Tibial nerve (tissue), 4 donors: ENCODE measurements around the gene BBS1. TPM values are rescaled to one million over a fixed set of nuclear protein-coding genes. Genes with fewer than 3 reads are reported as not detected.

Source experiments
- DNase-seq, 2 donors: peaks; one replicate each; pipeline ENCODE4 v3.0.0-alpha.2; 2019; ENCODE audit warnings: low spot score in 2 of 2
- H3K27ac ChIP-seq, 4 donors: fragments of 200-600 bp; sonication (generic) in 3 of 4; one replicate each; pipeline ENCODE4 v1.5.1; 2017 to 2019; ENCODE audit warnings: mild to moderate bottlenecking in 1 of 4
- H3K27me3 ChIP-seq, 2 donors: fragments of 200-600 bp; sonication (generic) in 1 of 2; one replicate each; pipeline versions ENCODE4 v1.5.1 to v1.6.0; 2017 to 2019
- H3K36me3 ChIP-seq, 3 donors: fragments of 200-600 bp; sonication (generic); one replicate each; pipeline ENCODE4 v1.5.1; 2018 to 2019
- H3K4me1 ChIP-seq, 4 donors: fragments of 200-600 bp; sonication (generic) in 3 of 4; one replicate each; pipeline ENCODE4 v1.5.1; 2017 to 2019
- H3K4me3 ChIP-seq, 4 donors: fragments of 200-600 bp; sonication (generic) in 3 of 4; one replicate each; pipeline ENCODE4 v1.5.1; 2017 to 2019; ENCODE audit warnings: mild to moderate bottlenecking in 1 of 4, moderate library complexity in 1 of 4
- H3K9me3 ChIP-seq, 4 donors: fragments of 200-600 bp; sonication (generic) in 3 of 4; one replicate each; pipeline ENCODE4 v1.5.1; 2017 to 2019
- EP300 ChIP-seq, 2 donors: sonication (generic); formaldehyde crosslinking; IDR thresholded peaks; one replicate each; pipeline ENCODE4 v1.6.1; 2017; ENCODE audit warnings: antibody characterized with exemption in 2 of 2, mild to moderate bottlenecking in 1 of 2
- POLR2A ChIP-seq, 2 donors: fragments of 450-650 bp; IDR thresholded peaks; one replicate each; pipeline ENCODE4 v1.6.1; 2017; ENCODE audit warnings: antibody characterized with exemption in 2 of 2, mild to moderate bottlenecking in 2 of 2, moderate library complexity in 2 of 2
- WGBS, 2 donors: methylation state at CpG; one replicate each; pipeline ENCODE4 v1.1.5; 2018; 5-methylcytosine and 5-hydroxymethylcytosine counted together
- total RNA-seq, 4 donors: library from RNA; depleted of rRNA; stranded (reverse); fragments of >200 nt; gene quantifications; one replicate each; pipeline ENCODE4 v1.1.0, GENCODE V29; 2016
- TF ChIP-seq, protein P1 (sequence below), 5 experiments: fragments of 200-600 bp in 3 of 5; fragments of 450-650 bp in 2 of 5; sonication (generic) in 3 of 5; IDR thresholded peaks; one replicate each; pipeline ENCODE4 v1.5.1; 2016 to 2019; ENCODE audit warnings: antibody characterized with exemption in 5 of 5, mild to moderate bottlenecking in 3 of 5, moderate library complexity in 2 of 5

BBS1 gene
- total RNA-seq, 4 donors from 2014 or later, result 66.1 to 161 (median 104) TPM

DNA sequence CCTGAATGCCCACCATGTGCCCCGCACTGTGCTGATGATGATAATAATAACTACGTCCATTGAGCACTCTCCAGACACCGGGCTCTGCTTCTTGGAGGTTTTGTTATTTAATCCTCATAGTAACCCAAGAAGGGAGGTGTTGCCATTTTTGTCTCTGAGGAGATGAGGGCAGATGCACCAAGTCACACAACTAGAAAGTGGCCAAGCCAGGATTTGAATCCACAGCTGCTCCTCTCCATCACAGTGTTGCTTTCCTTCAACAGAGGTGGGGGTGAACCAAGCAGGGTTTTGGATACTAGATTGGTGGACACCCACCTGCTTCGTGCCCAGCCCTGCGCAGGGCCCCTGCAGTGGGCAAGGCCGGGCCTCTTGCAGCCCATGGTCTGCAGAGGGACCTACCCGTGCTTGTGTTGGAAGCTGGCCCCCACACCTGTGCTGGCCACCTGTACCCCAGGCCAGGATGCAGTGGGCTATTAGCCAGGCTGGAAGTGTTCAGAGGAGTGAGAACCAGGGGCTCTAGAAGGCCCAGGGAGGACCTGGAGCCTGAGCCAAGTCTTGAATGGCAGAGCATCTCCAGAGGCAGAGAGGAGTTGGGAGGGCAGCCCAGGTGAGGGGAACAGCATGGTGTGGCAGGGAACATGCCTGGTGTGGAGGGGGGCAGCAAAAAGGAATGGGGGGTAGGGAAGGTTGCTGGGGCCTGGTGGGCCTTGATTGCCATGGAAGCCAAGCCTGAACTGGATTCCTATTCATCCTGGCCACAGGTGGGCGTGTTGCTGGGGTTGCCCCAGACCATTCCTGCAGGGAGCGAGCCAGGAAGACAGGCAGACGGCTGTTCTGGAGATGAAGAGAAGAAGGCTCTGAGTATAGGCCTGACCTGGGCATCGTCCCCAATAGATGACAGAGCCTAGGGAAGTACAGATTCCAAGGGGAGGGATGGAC is 32.9 kb upstream of the BBS1 start:
- no peak for DNase-seq

GRCh38 chr11:66478729-66479393 is 31.6 kb upstream of the BBS1 start:
- peaks cover 0 to 26% (median 9%) of the 10 kb centered on the region in 4 donors for H3K4me1 ChIP-seq
- H3K27ac ChIP-seq, result peak overlapping the region; percentile 73 to 94 (median 91)
- TF ChIP-seq POLR2A (IDR thresholded peaks at IDR 0.05), result no peak
- TF ChIP-seq, protein P1, sequence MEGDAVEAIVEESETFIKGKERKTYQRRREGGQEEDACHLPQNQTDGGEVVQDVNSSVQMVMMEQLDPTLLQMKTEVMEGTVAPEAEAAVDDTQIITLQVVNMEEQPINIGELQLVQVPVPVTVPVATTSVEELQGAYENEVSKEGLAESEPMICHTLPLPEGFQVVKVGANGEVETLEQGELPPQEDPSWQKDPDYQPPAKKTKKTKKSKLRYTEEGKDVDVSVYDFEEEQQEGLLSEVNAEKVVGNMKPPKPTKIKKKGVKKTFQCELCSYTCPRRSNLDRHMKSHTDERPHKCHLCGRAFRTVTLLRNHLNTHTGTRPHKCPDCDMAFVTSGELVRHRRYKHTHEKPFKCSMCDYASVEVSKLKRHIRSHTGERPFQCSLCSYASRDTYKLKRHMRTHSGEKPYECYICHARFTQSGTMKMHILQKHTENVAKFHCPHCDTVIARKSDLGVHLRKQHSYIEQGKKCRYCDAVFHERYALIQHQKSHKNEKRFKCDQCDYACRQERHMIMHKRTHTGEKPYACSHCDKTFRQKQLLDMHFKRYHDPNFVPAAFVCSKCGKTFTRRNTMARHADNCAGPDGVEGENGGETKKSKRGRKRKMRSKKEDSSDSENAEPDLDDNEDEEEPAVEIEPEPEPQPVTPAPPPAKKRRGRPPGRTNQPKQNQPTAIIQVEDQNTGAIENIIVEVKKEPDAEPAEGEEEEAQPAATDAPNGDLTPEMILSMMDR (IDR thresholded peaks at IDR 0.05), result peak; percentile 64 to 71 (median 66)
- H3K36me3 ChIP-seq, result peaks cover 0 to 44% (median 0%) of the 10 kb centered on the region in 3 donors
- WGBS, 2 donors, result 48 to 51% methylated on average over 8 of the region's 8 CpGs
- H3K27me3 ChIP-seq, result no peaks in the 10 kb centered on the region
- H3K4me3 ChIP-seq, result peak overlapping the region; percentile 57 to 98 (median 78)
- no peak for DNase-seq
- no peaks in the 10 kb centered on the region for H3K9me3 ChIP-seq

More for the DNA sequence above, 32.9 kb upstream of the BBS1 start:
- WGBS, 2 donors, result 76 to 79% methylated on average over 10 to 11 of the region's 11 CpGs
- TF ChIP-seq POLR2A (IDR thresholded peaks at IDR 0.05) (no peak), EP300 (IDR thresholded peaks at IDR 0.05) (no peak)
- TF ChIP-seq, protein P1 (IDR thresholded peaks at IDR 0.05), result no peak
- H3K27me3 ChIP-seq, result no peaks in the 10 kb centered on the region
- H3K4me1 ChIP-seq, result peaks cover 0 to 26% (median 9%) of the 10 kb centered on the region in 4 donors
- no peaks in the 10 kb centered on the region for H3K9me3 ChIP-seq
- peaks cover 0 to 45% (median 0%) of the 10 kb centered on the region in 3 donors for H3K36me3 ChIP-seq
- no peak overlapping the region for H3K4me3 ChIP-seq
- H3K27ac ChIP-seq, result no peak overlapping the region

GRCh38 chr11:66479394-66480116 is 30.9 kb upstream of the BBS1 start:
- H3K27me3 ChIP-seq, result no peaks in the 10 kb centered on the region
- WGBS, 2 donors, result 0 to 3% methylated on average over 24 to 29 of the region's 34 CpGs
- peak overlapping the region; percentile 73 to 94 (median 91) for H3K27ac ChIP-seq
- peaks cover 0 to 44% (median 0%) of the 10 kb centered on the region in 3 donors for H3K36me3 ChIP-seq
- peak overlapping the region; percentile 57 to 98 (median 78) for H3K4me3 ChIP-seq
- no peaks in the 10 kb centered on the region for H3K9me3 ChIP-seq
- peaks cover 0 to 26% (median 9%) of the 10 kb centered on the region in 4 donors for H3K4me1 ChIP-seq
- peak in 1 of 2 donors; percentile 39 for DNase-seq
- TF ChIP-seq EP300 (IDR thresholded peaks at IDR 0.05) (no peak), POLR2A (IDR thresholded peaks at IDR 0.05) (no peak)
- TF ChIP-seq, protein P1 (IDR thresholded peaks at IDR 0.05), result no peak

DNA sequence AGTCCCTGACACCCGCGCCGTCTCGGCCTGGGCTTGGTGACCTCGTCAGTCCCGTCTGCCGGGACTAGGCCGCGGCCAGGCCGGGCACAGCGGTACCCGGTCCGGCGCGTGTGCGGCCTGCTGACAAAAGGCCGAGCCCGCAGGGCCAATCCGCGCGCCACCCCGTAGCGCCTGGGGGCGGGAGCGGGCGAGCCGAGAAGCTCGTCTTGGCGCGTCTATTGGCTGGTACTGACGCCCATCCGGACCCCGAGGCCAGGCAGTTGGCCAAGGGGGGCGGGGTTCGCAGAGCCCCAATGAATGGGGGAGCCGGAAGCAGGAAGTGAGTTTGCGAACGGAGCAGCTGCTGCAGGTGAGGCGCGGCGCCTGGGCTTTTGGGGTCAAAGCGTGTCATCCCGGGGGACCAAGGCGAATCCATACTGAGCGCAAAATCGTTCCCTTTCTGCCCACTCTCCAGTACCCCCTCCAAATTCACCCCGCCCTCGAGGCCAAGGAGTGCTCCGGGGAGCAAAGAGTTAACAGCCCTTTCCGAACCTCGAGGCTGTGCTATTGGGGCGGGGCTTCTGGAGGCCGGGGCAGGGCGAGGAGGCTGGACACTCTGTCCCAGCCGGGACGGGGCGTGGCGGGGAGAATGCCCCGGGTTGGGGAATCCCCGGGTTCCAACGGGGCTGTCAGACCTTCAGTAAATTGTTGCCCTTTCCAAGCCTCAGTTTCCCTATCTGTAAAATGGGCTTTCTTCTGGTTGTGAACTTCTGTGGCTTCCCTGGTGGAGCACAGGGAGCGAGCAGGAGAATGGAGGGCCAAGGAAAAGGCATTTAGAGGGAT is 30.1 kb upstream of the BBS1 start, which contains the start of gene DPP3:
DPP3 (plus strand) TSS at position 318 of the 822 bp plus-strand sequence. CDS start 1,767 bp downstream, outside the sequence.
- peak within 1 kb of the TSS; percentile 57 to 98 (median 78) for H3K4me3 ChIP-seq
- H3K27me3 ChIP-seq, result no peaks in the 10 kb centered on the region
- peak; percentile 95 for DNase-seq
- no peaks in the 10 kb centered on the region for H3K9me3 ChIP-seq
- peaks cover 0 to 26% (median 9%) of the 10 kb centered on the region in 4 donors for H3K4me1 ChIP-seq
- H3K36me3 ChIP-seq, result peaks cover 0 to 43% (median 0%) of the 10 kb centered on the region in 3 donors
- WGBS, 2 donors, result 1 to 2% methylated on average over 30 to 51 of the region's 62 CpGs
- peak within 1 kb of the TSS; percentile 73 to 94 (median 91) for H3K27ac ChIP-seq
- TF ChIP-seq, protein P1 (IDR thresholded peaks at IDR 0.05), result peak in 2 of 5 experiments; percentile 43 to 44
- TF ChIP-seq POLR2A (IDR thresholded peaks at IDR 0.05), result peak; percentile 83 to 89
- peak; percentile 64 to 94 for TF ChIP-seq EP300 (IDR thresholded peaks at IDR 0.05)
